NT2/D1 (cell line): ENCODE measurements around the gene VEPH1.

Source experiments
- DNase-seq: peaks from one replicate; pipeline ENCODE4 v3.0.0-alpha.2; 2011; ENCODE audit warnings: low read depth, low spot score
- H3K27me3 ChIP-seq: 2 replicates; pipeline ENCODE4 v1.6.0; 2011; ENCODE audit warnings: mild to moderate bottlenecking; ENCODE audit not compliant: insufficient read length, insufficient read depth
- H3K36me3 ChIP-seq: 2 replicates; pipeline ENCODE4 v1.6.1; 2011; ENCODE audit warnings: mild to moderate bottlenecking, low read length, mixed read lengths; ENCODE audit not compliant: insufficient read depth, insufficient read length
- H3K4me1 ChIP-seq: 2 replicates; pipeline ENCODE4 v1.5.1; 2011; ENCODE audit not compliant: insufficient read depth, insufficient read length
- H3K4me3 ChIP-seq: 2 replicates; pipeline ENCODE4 v1.5.1; 2011; ENCODE audit warnings: low read depth; ENCODE audit not compliant: insufficient read length
- H3K9ac ChIP-seq: 2 replicates; pipeline ENCODE4 v1.6.0; 2011; ENCODE audit warnings: low read depth; ENCODE audit not compliant: insufficient read length
- H3K9me3 ChIP-seq: 2 replicates; pipeline ENCODE4 v1.5.1; 2011; ENCODE audit warnings: mild to moderate bottlenecking, low read length; ENCODE audit not compliant: insufficient read depth
- SUZ12 ChIP-seq: IDR thresholded peaks from 2 replicates; pipeline ENCODE4 v1.6.1; 2011; ENCODE audit not compliant: insufficient read length, insufficient read depth; ENCODE audit errors: extremely low read depth
- YY1 ChIP-seq: IDR thresholded peaks from 2 replicates; pipeline ENCODE4 v1.6.1; 2011; ENCODE audit not compliant: insufficient read length, insufficient read depth
- ZNF274 ChIP-seq: IDR thresholded peaks from 2 replicates; pipeline ENCODE4 v1.6.1; 2011; ENCODE audit warnings: mild to moderate bottlenecking, low read depth, low read length

Gene VEPH1

DNA sequence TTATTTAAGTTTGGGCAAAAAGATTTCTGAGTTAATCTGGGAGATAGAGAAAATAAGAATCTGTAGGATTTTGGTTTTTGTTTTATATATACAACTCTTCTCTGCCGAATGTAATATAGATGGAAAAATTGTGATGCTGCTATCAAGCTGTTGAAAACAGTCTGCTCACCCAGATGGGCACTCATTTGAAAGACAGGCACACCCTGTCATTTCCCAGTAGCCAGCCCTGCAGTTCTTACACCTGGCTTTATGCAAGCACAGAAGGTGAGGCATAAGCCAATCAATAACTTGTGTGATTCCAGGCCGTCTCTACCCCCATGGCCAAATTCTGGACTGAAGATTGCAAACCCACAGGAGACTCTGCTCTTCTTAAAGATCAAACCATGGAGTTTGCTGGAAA lies 93.7 kb downstream of the VEPH1 start:
- Histone ChIP-seq H3K4me3 (no peak overlapping the region), H3K27me3 (no peaks in the 10 kb centered on the region), H3K36me3 (no peaks in the 10 kb centered on the region), H3K9me3 (no peaks in the 10 kb centered on the region), H3K9ac (no peak overlapping the region), H3K4me1 (peaks cover 3% of the 10 kb centered on the region)
- TF ChIP-seq YY1 (no peak), SUZ12 (no peak), ZNF274 (no peak)
- no peak for DNase-seq

DNA sequence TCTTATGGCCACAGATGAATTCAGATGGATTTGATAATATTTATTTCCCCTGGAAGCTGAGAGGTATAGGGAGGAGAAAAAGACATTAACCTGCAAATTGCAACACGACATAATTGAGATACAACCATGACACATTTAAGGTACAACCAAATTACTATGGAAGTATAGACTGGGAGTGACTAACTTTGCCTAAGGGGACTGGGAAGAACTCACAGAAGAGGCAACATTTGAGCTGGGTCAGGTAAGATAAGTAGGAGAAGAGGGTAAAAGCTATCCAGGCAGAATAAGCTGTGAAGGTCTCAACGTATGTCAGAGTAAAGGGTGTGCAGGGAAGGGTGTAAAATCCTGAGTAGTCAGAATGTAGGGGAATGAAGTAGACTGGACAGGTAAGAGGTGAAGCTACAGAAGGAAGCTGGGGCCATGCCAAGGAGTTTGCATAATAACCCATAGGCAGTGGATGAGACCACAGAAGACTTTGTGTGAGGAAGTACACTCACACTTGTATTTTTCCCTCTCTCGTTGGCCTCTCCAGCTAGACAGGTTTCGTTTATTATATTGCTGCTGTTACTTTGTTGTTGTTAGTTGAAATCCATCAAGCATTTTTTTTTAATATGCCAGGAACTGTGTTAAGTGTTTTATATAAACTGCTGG lies 94.6 kb downstream of the VEPH1 start:
- Histone ChIP-seq H3K9me3 (no peaks in the 10 kb centered on the region), H3K27me3 (no peaks in the 10 kb centered on the region), H3K36me3 (no peaks in the 10 kb centered on the region), H3K4me3 (no peak overlapping the region), H3K9ac (no peak overlapping the region), H3K4me1 (peaks cover 3% of the 10 kb centered on the region)
- no peak for DNase-seq
- TF ChIP-seq YY1 (no peak), ZNF274 (no peak), SUZ12 (no peak)

DNA sequence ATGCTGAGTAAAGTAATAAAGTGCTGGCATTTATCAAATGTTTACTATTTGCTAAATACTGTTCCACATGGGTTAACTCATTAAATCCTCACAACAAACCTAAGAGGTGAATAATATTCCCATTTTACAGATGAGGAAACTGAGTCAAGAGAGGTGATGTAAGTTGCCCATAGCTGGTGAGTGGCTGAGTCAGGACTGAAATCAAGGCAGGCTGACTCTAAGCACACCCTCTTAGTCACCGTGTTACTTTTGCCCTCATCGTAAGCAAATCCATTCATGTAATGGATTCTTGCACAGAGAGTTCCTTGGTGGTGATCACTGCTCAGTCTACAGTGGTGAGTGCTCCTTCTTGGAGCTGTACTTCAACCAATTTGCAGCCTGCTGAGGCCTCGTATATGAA lies 95.4 kb downstream of the VEPH1 start:
- H3K27me3 ChIP-seq = no peaks in the 10 kb centered on the region
- peaks cover 3% of the 10 kb centered on the region for H3K4me1 ChIP-seq
- DNase-seq = no peak
- no peak overlapping the region for H3K9ac ChIP-seq
- H3K9me3 ChIP-seq = no peaks in the 10 kb centered on the region
- no peak overlapping the region for H3K4me3 ChIP-seq
- TF ChIP-seq SUZ12 = no peak
- no peak for TF ChIP-seq ZNF274
- TF ChIP-seq YY1 = no peak
- no peaks in the 10 kb centered on the region for H3K36me3 ChIP-seq

DNA sequence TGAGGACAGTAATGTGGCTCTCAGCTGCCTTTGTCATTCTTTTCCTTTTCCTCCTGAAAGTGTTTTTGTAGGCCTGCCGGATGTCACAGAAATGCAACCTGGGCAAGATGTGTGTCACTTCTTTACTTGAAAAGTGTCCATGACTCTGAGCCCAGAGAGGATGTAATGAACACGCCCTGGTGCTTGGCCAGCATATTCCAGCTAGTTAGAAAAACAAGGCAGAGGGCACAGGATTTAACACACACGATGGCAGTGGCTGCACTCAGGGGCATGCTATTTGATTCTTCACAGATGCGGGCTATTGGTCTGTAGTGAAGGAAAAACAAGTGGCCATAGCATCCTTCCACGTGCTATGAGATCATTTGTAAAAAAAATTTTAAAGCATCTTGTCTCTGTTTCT lies 96.8 kb downstream of the VEPH1 start:
- TF ChIP-seq ZNF274 (no peak), SUZ12 (no peak), YY1 (no peak)
- H3K4me1 ChIP-seq = peaks cover 3% of the 10 kb centered on the region
- no peak overlapping the region for H3K4me3 ChIP-seq
- no peak overlapping the region for H3K9ac ChIP-seq
- no peaks in the 10 kb centered on the region for H3K27me3 ChIP-seq
- H3K9me3 ChIP-seq = no peaks in the 10 kb centered on the region
- H3K36me3 ChIP-seq = no peaks in the 10 kb centered on the region
- DNase-seq = no peak

DNA sequence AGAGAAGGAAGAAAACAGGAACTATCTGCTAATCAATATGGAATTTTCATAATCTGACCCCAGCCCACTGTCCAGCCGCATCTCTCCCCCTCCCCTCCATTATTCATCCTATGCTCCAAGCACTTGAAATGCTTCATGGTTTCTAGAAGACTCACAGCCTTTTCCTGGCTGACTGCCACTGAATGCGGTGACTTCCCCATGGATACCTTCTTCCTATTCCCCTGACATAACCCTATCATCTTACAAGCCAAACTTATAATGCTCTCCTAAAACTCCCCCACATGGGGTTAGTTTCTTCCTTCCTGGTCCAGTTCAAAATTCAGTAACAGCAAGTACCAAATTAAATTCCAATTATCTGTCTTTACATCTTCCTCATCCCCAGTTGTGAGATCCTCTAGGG lies 97.8 kb downstream of the VEPH1 start:
- TF ChIP-seq YY1 (no peak), ZNF274 (no peak), SUZ12 (no peak)

DNA sequence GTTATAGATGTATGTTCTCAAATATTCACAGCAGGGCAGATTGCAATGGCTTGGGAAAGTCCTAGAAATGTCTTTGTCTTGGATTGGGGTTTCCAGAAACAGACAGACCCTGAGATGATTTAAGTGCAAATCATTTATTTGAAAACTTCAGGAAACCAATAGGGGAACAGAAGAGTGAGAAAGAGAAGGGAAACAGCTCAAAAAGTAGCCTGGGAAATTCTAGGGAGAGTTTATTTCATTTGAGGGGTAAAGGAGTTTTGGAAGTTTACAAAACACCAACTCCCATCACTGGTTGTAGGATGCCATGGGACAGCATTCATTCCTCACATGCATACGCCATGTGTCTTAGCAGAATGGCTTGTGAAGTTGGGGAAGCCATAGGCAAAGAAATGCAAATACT lies 98.8 kb downstream of the VEPH1 start:
- Histone ChIP-seq H3K4me3 (no peak overlapping the region), H3K36me3 (no peaks in the 10 kb centered on the region), H3K27me3 (no peaks in the 10 kb centered on the region), H3K9ac (no peak overlapping the region), H3K9me3 (no peaks in the 10 kb centered on the region), H3K4me1 (peaks cover 3% of the 10 kb centered on the region)
- no peak for DNase-seq
- no peak for TF ChIP-seq ZNF274
- TF ChIP-seq YY1 = no peak
- TF ChIP-seq SUZ12 = no peak

More for the DNA sequence above, 97.8 kb downstream of the VEPH1 start:
- Histone ChIP-seq H3K4me3 (no peak overlapping the region), H3K36me3 (no peaks in the 10 kb centered on the region), H3K27me3 (no peaks in the 10 kb centered on the region), H3K4me1 (peaks cover 3% of the 10 kb centered on the region), H3K9ac (no peak overlapping the region), H3K9me3 (no peaks in the 10 kb centered on the region)
- no peak for DNase-seq

DNA sequence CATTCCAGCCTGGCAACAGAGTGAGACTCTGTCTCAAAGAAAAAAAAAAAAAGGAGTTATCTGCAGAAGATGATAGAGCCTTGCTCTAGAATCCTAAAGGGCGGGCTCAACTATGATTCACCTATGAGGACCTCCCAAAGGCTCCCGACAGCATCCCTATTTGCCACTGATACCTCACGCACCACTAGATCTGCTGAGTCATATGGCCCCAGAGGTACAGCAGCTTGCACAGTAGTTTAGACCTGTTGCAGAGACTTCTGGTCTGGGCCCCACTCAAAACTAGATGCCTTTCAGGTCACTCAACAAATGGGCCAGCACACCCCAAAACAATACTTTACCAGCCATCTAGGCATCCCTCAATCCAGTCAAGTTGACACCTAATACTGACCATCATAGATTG lies 104.6 kb downstream of the VEPH1 start:
- Histone ChIP-seq H3K27me3 (no peaks in the 10 kb centered on the region), H3K36me3 (no peaks in the 10 kb centered on the region), H3K9ac (no peak overlapping the region), H3K4me1 (no peaks in the 10 kb centered on the region), H3K9me3 (no peaks in the 10 kb centered on the region), H3K4me3 (no peak overlapping the region)
- DNase-seq = no peak
- no peak for TF ChIP-seq YY1
- no peak for TF ChIP-seq SUZ12
- no peak for TF ChIP-seq ZNF274
